ENCODE results near the gene TPM1.

Gene TPM1

GRCh38 chr15:63057468-63058345 is 15.2 kb downstream of the TPM1 start:
- DNase-seq = no peak

DNA sequence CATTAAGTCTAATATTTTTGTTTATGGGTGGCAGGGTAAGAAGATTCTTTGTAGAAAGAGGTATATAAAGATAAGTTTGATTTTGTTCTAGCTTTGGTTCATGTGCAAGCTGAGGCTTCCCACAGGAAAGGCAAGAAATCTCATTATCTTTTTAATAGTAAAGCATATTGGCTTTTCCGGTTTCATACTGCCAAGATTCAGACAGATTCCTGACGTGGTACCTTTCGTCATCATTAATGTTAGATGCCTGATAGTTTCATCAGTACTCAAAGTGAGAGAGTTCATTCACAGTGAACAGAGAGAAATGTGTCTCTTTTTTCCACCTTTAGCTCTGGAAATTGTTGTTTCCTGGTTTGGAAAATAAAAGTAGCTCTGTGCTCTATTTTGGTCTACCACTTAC is 16.5 kb downstream of the TPM1 start:
- no peak for DNase-seq

DNA sequence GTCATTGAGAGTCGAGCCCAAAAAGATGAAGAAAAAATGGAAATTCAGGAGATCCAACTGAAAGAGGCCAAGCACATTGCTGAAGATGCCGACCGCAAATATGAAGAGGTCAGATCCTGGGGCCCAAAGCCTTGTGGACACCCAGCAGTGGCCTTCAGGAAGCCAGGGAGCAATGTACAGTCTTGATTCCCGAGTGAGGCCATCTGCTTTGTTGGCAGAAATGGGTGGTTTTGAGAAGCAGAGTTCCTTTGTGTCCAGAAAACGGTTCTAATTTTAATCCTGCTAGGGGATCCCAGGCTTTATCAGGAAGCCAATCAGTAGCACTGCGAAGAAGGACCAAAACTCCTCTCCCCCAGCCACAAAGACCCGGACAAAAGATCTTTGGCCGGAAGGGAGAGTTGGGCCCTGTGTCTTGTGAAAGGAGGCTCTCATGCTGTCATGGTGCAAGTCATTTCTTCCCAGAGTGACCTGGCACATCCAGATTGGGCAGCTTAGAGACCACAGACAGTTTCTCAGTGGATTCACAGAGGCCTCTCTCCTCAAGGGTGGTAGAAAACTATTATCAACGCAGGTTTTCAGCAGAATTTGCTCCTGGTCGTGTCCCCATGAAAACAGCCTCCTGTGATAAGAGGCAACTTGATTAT is 17.1 kb downstream of the TPM1 start:
- no peak for DNase-seq

GRCh38 chr15:63060699-63061098 is 18.2 kb downstream of the TPM1 start:
- no peak for DNase-seq

DNA sequence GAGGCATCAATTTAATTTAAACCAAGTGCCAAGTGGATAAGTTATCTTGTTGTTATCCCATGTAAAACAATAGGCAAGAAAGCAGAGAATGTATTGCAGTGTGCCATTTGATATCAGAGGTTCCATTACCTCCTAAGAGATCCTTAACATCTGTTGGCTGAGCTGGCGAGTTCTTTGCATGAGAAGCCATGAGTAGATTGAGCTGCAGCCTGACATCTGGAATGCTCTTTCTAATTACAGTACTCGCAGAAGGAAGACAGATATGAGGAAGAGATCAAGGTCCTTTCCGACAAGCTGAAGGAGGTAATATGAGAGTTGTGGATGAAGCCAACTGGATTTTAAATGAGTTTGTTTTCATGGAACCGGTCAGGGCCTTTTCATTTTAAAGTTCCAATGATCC is 19.4 kb downstream of the TPM1 start:
- DNase-seq = no peak

DNA sequence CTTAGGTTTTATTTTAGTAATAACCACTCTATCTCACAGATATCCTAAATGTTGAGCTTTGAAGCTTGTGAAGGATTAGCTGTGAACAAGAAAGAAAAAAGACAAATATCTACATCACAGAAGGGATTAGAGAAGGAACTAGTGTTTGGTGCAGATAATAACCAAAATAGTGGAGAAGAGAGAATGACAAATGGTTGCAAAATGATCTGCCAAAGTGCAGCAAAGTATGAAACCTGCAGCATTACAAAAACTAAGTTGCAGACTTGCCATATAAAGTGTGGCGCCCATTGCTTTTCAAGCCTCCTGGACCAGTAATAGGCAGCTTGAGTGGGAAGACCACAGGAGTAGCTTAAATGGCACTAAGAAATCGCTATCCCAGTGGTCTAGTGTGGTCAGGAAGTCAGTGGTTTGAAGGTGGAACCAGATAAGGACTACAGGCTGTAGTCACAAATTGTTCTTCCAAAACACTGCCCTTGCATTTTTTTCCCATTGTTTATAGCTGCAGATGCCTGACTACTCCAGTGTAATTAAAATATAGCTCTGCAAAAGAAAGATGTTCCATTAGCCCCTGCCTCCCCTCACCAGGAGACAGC is 20.7 kb downstream of the TPM1 start:
- DNase-seq = no peak

GRCh38 chr15:63063877-63064409 is 21.4 kb downstream of the TPM1 start:
- DNase-seq = no peak

DNA sequence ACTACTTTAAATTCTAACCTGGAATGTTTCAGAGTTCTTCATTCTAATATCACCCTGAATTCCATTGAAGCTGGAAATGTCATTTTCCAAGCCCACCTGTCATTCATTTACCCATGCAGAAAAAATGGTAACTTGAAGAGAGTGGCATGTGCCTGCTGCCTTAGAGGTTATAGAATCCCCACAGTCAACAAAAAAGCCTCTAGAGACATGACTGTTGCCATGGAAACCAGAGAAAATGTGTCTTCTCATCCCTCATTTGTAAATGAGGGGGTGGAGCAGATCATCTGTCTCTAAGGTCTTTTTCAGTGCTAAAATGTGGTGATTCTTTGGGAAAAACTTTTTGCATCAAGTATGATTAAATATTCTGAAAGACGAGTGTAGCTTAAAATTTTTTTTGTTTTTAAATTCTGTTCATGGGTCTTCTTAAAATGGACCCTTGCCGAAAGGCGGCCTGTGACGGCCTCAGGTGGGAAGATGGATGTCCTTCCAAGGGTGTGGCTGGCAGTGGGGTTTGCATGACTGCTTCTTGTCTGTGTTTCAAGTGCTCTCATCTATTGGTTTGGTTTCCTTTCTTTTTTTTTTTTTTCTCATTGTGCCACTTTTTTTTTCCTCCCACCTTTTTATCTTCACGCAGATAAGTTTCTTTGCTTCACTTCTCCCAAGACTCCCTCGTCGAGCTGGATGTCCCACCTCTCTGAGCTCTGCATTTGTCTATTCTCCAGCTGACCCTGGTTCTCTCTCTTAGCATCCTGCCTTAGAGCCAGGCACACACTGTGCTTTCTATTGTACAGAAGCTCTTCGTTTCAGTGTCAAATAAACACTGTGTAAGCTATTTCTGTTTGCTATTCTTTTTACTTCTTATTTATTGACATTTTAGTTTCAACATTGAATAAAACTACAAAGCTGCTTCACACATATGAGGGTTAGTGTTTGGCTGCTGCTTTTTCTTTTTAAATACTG is 23.0 kb downstream of the TPM1 start:
- no peak for DNase-seq

GRCh38 chr15:63066272-63066671 is 23.7 kb downstream of the TPM1 start:
- DNase-seq = no peak

DNA sequence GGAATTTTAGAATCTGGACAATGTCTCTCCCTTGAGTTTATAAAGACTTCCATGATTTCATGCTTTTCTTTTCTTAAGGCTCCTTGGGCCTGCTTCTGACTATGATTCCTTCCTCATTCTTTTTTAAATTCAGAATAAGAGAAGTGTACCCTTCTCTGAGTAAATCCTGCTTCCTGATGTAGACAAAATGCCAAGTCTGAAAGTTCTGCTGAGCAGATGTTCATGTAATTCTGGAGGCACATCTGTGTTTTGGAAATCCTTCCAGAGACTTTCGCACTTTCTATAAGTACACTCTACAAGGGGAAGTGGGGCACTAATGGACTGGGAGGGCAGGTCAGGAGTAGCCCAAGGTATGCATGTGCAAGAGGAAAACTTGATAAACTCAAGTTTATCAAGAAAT is 24.8 kb downstream of the TPM1 start:
- no peak for DNase-seq

- DNase-seq = no peak
These were observed 25.6 kb downstream of the TPM1 start for GRCh38 chr15:63067976-63068743.

- no peak for DNase-seq
These were observed 27.1 kb downstream of the TPM1 start for GRCh38 chr15:63069616-63070090.

GRCh38 chr15:63070681-63071129 is 28.2 kb downstream of the TPM1 start:
- DNase-seq = no peak

DNA sequence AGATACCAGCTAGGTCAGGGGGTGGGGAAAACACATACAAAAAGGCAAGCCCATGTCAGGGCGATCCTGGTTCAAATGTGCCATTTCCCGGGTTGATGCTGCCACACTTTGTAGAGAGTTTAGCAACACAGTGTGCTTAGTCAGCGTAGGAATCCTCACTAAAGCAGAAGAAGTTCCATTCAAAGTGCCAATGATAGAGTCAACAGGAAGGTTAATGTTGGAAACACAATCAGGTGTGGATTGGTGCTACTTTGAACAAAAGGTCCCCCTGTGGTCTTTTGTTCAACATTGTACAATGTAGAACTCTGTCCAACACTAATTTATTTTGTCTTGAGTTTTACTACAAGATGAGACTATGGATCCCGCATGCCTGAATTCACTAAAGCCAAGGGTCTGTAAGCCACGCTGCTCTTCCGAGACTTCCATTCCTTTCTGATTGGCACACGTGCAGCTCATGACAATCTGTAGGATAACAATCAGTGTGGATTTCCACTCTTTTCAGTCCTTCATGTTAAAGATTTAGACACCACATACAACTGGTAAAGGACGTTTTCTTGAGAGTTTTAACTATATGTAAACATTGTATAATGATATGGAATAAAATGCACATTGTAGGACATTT is 28.9 kb downstream of the TPM1 start:
- DNase-seq = no peak

- no peak for DNase-seq
These were observed 29.6 kb downstream of the TPM1 start for GRCh38 chr15:63072023-63072650.

DNA sequence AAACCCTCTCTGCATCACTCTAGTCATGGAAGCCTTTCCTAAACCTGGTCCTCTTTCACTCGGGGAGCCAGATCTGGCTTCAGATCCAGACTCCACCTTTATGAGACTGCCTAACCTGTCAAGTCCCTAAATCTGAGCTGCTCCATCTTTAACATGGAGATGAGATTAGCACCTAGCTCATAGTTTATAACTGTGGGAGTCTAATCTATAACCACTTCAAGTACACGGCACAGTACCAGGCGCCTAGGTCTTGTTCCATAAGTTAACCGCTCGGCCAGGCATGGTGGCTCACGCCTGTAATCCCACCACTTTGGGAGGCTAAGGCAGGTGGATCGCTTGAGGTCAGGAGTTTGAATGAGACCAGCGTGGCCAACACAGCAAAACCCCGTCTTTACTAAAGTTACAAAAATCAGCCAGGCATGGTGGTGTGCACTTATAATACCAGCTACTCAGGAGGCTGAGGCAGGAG is 30.3 kb downstream of the TPM1 start:
- no peak for DNase-seq

DNA sequence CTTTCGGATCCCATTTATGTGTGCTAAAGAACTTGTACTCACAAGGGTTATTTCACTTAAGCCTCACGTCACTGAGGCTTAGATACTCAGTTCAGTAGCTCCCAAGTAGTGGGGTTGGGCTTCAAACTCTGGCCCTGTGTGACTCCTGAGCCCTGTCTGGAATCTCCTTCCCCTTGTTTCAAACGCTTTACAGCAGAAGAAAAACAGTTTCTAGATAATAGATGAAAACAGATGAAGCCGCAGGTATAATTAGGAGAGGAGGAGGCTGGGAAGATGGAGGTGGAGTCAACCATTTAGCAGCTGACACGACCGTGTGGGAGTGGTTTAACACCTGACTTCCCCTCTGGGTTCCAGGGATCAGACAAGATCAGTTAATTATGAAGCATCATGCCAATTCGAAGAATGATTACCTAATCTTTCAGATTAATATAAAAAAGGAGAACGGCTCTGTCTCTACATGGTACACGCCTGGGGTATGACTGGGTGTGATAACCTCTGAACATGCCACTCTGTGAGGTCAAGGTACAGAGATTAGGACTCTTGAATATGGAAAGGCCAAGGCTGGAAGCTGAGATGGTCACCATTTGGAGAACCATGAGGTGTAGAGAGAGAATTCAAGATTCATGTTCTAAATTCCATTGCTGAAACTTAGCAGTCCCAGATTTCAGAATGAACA is 31.1 kb downstream of the TPM1 start:
- no peak for DNase-seq

DNA sequence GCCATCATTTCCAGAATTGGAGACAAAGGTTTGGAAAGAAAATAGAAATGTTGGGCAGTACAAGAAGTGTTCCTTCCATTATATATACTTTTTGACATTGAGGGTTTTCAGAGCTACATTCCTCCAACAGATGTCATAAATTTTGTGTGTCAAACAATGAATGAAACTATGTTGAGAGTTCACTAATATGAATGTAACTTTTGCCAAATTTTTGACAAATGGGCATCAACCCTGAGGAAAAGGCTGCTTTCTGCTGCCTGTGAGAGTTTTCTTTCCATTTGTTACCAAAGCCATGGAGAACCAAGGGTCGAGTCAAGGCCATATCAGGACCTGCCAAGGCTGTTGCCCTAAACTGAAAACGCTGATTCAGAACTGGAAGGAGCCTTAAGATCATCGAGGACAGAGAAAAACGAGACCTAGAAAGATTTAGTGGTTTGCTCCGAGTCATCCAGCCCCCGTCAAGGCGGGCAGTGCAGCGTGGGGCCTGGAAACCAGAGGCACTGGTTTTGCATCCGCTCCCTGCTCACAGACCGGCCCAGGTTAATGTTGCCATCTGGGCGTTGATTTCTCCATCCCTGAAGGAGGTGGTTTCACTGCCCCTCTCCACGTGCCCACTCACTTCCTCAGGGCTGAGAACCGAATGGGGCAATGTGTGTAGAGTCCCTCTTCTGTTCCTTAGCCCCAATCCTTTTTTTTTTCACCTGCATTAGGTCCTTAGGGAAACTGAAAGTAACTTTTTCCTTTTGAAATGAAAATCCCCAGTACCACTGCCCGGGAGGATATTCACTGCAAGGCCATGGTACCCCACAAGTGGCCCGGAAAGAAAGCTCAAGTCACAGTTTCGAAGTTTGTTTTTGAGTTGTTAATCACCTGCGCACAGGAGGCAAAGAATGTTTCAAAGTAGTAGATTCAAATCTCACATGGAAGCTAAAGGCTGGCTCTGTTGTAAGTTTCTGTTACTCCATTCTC is 32.8 kb downstream of the TPM1 start:
- DNase-seq = no peak

All from activated effector memory CD4-positive, alpha-beta T cell treated with Interleukin-2 at 50 U/mL for 16 hours (primary cell).